Neural progenitor cell (in vitro differentiated cells): ENCODE data around the gene PITPNB.

Experiments used
- CTCF ChIP-seq: fragments of 200-600 bp; sonication (generic); IDR thresholded peaks from 2 replicates; pipeline ENCODE4 v1.5.1; 2017; ENCODE audit warnings: antibody characterized with exemption, mild to moderate bottlenecking
- EZH2 ChIP-seq: fragments of 200-600 bp; sonication (generic); IDR thresholded peaks from 2 replicates; pipeline ENCODE4 v1.6.1; 2017; ENCODE audit warnings: antibody characterized with exemption, mild to moderate bottlenecking, moderate library complexity

GRCh38 chr22:27927608-27928007, 8.6 kb upstream of the PITPNB start:
- no peak for TF ChIP-seq CTCF
- no peak for TF ChIP-seq EZH2
